Liver (tissue), 9 donors: Measurements from ENCODE around the gene NRDC. TPM values are rescaled to one million over a fixed set of nuclear protein-coding genes. Genes with fewer than 3 reads are reported as not detected.
"Not testable (repeated sequence)": the region's sequence is repeated elsewhere in the genome, so short reads cannot be mapped to it uniquely, and the experiment has no call there.

Source experiments
- DNase-seq: peaks from one replicate; pipeline ENCODE4 v3.0.0-alpha.2; 2017; ENCODE audit warnings: low spot score
- H3K27ac ChIP-seq, 2 donors: one replicate each; pipeline ENCODE4 v1.7.0; 2013; ENCODE audit warnings: inconsistent platforms in 2 of 2, low read length in 2 of 2, control low read depth in 1 of 2, low read depth in 1 of 2, mild to moderate bottlenecking in 1 of 2
- H3K27me3 ChIP-seq, 4 donors: one replicate each; pipeline versions ENCODE4 v1.6.1 to v1.7.0; 2013; ENCODE audit warnings: low read length in 3 of 4, inconsistent platforms in 1 of 4, mild to moderate bottlenecking in 1 of 4, moderate library complexity in 1 of 4; ENCODE audit not compliant: control insufficient read depth in 4 of 4, insufficient read depth in 4 of 4
- H3K36me3 ChIP-seq, 4 donors: one replicate each; pipeline versions ENCODE4 v1.6.1 to v1.7.0; 2013; ENCODE audit warnings: low read length in 3 of 4, mild to moderate bottlenecking in 3 of 4, low read depth in 1 of 4, moderate library complexity in 1 of 4; ENCODE audit not compliant: control insufficient read depth in 4 of 4, insufficient read depth in 3 of 4
- H3K4me1 ChIP-seq, 4 donors: one replicate each; pipeline versions ENCODE4 v1.6.1 to v1.7.0; 2013; ENCODE audit warnings: low read length in 3 of 4, mild to moderate bottlenecking in 3 of 4, moderate library complexity in 1 of 4; ENCODE audit not compliant: control insufficient read depth in 4 of 4, insufficient read depth in 4 of 4
- H3K4me3 ChIP-seq, 3 donors: one replicate each; pipeline versions ENCODE4 v1.6.1 to v1.7.0; 2013; ENCODE audit warnings: low read length in 3 of 3, control low read depth in 1 of 3, low read depth in 1 of 3, mild to moderate bottlenecking in 1 of 3
- H3K9ac ChIP-seq, 2 donors: one replicate each; pipeline ENCODE4 v1.7.0; 2013; ENCODE audit warnings: low read length in 2 of 2, mild to moderate bottlenecking in 2 of 2, moderate library complexity in 2 of 2, control low read depth in 1 of 2, low read depth in 1 of 2
- H3K9me3 ChIP-seq, 4 donors: one replicate each; pipeline versions ENCODE4 v1.6.1 to v1.7.0; 2013; ENCODE audit warnings: low read length in 3 of 4; ENCODE audit not compliant: control insufficient read depth in 4 of 4
- FOXA1 ChIP-seq: IDR thresholded peaks from 2 replicates; pipeline ENCODE4 v1.6.1; 2016; ENCODE audit warnings: antibody characterized with exemption
- FOXA2 ChIP-seq: IDR thresholded peaks from 2 replicates; pipeline ENCODE4 v1.6.1; 2016; ENCODE audit warnings: antibody characterized with exemption
- GABPA ChIP-seq, 2 donors: IDR thresholded peaks in 1 of 2; conservative IDR thresholded peaks in 1 of 2; 2 replicates each; pipeline ENCODE4 v1.6.1; 2016; ENCODE audit warnings: antibody characterized with exemption in 2 of 2, mild to moderate bottlenecking in 1 of 2, moderate library complexity in 1 of 2
- HNF4A ChIP-seq, 2 donors: conservative IDR thresholded peaks; 2 replicates each; pipeline ENCODE4 v1.6.1; 2016; ENCODE audit warnings: antibody characterized with exemption in 2 of 2, mild to moderate bottlenecking in 2 of 2
- NR2F2 ChIP-seq: IDR thresholded peaks from 2 replicates; pipeline ENCODE4 v1.6.1; 2016; ENCODE audit warnings: antibody characterized with exemption
- RAD21 ChIP-seq, 2 donors: IDR thresholded peaks; 2 replicates each; pipeline ENCODE4 v1.6.1; 2016; ENCODE audit warnings: antibody characterized with exemption in 2 of 2, mild to moderate bottlenecking in 2 of 2
- RXRA ChIP-seq, 2 donors: IDR thresholded peaks; 2 replicates each; pipeline ENCODE4 v1.6.1; 2017 to 2018; ENCODE audit warnings: antibody characterized with exemption in 2 of 2, mild to moderate bottlenecking in 1 of 2
- SP1 ChIP-seq: IDR thresholded peaks from 2 replicates; pipeline ENCODE4 v1.6.1; 2018; ENCODE audit warnings: antibody characterized with exemption, mild to moderate bottlenecking
- TAF1 ChIP-seq: conservative IDR thresholded peaks from 2 replicates; pipeline ENCODE4 v1.6.1; 2016; ENCODE audit warnings: antibody characterized with exemption, mild to moderate bottlenecking
- YY1 ChIP-seq: IDR thresholded peaks from 2 replicates; pipeline ENCODE4 v1.6.1; 2016; ENCODE audit warnings: antibody characterized with exemption, mild to moderate bottlenecking
- WGBS: extraction: QIAGEN DNeasy Blood & Tissue Kit; methylation state at CpG from one replicate; pipeline ENCODE4 v1.1.7; 2013; 5-methylcytosine and 5-hydroxymethylcytosine counted together
- polyA plus RNA-seq, 2 donors: library from polyadenylated mRNA; stranded (reverse) in 1 of 2; unstranded in 1 of 2; fragments of 200-250 nt in 1 of 2; fragments of >200 nt in 1 of 2; fragmentation: Nextera tagmentation in 1 of 2; extraction: Ambion mirVana in 1 of 2; gene quantifications; one replicate each; pipeline versions ENCODE4 v1.2.1 to v1.2.3, GENCODE V29; 2013 to 2015
- total RNA-seq, 2 donors: library from RNA; depleted of rRNA; stranded (reverse); fragments of >200 nt; gene quantifications; one replicate each; pipeline ENCODE4 v1.2.3, GENCODE V29; 2014
- TF ChIP-seq, protein P1 (sequence below): IDR thresholded peaks from 2 replicates; pipeline ENCODE4 v1.6.1; 2016; ENCODE audit warnings: antibody characterized with exemption
- TF ChIP-seq, protein P2 (sequence below): fragments of 150-350 bp; IDR thresholded peaks from 2 replicates; pipeline ENCODE4 v1.5.1; 2017; ENCODE audit warnings: improper control_type of control experiment, low read depth, low read length; ENCODE audit not compliant: missing input control
- TF ChIP-seq, protein P3 (sequence below): IDR thresholded peaks from 2 replicates; pipeline ENCODE4 v1.6.1; 2016; ENCODE audit warnings: antibody characterized with exemption
- donor health status: healthy.
- donor health status: healthy.
- donor health status: healthy.
- donor health status: healthy.
- donor health status: healthy.

The NRDC gene
- total and polyA plus RNA-seq, 4 donors: 42.8 to 88.7 (median 72.1) TPM

DNA sequence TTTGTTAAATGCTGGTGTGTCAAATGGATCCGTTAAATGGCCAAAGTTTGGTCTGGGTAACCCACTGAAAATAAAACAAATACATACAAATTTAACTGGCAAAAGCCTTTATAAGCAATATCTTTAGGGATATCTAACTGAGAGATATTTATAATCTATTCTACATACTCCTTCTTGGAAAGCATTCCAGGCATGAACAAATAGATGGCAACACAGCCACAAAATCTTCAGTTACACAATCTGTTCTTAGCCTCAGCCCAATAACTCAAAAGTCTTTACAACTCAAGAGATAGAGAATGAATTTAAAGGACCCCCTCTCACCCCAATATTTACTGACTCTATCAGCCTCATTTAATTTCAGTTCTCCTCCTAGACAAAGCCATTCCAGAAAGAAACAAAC lies 58.7 kb downstream of the NRDC start (continued):
- TF ChIP-seq GABPA (IDR thresholded peaks at IDR 0.05 in 1 of 2, conservative IDR thresholded peaks at IDR 0.05 in 1 of 2): no peak
- TF ChIP-seq YY1: no peak
- TF ChIP-seq RXRA (IDR thresholded peaks at IDR 0.05): no peak
- TF ChIP-seq, protein P1, sequence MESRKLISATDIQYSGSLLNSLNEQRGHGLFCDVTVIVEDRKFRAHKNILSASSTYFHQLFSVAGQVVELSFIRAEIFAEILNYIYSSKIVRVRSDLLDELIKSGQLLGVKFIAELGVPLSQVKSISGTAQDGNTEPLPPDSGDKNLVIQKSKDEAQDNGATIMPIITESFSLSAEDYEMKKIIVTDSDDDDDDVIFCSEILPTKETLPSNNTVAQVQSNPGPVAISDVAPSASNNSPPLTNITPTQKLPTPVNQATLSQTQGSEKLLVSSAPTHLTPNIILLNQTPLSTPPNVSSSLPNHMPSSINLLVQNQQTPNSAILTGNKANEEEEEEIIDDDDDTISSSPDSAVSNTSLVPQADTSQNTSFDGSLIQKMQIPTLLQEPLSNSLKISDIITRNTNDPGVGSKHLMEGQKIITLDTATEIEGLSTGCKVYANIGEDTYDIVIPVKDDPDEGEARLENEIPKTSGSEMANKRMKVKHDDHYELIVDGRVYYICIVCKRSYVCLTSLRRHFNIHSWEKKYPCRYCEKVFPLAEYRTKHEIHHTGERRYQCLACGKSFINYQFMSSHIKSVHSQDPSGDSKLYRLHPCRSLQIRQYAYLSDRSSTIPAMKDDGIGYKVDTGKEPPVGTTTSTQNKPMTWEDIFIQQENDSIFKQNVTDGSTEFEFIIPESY: no peak

DNA sequence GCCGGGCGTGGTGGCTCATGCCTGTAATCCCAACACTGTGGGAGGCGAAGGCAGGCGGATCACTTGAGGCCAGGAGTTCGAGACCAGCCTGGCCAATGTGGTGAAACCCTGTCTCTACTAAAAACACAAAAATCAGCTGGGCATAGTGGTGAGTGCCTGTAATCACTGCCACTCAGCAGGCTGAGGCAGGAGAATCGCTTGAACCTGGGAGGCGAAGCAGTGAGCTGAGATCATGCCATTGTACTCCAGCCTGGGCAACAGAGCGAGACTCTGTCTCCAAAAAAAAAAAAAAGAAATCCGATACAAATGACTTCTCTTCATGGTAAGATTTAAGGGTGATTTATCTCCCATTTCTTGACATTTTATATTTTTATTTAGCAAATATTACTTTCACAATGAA lies 59.5 kb downstream of the NRDC start:
- DNase-seq, H3K4me1 ChIP-seq, H3K9ac ChIP-seq, H3K27ac ChIP-seq, H3K9me3 ChIP-seq, H3K27me3 ChIP-seq, H3K4me3 ChIP-seq: not testable (repeated sequence)
- WGBS: 95% methylated on average over 9 of the region's 9 CpGs
- peaks cover 5 to 39% (median 35%) of the 10 kb centered on the region in 4 donors for H3K36me3 ChIP-seq

DNA sequence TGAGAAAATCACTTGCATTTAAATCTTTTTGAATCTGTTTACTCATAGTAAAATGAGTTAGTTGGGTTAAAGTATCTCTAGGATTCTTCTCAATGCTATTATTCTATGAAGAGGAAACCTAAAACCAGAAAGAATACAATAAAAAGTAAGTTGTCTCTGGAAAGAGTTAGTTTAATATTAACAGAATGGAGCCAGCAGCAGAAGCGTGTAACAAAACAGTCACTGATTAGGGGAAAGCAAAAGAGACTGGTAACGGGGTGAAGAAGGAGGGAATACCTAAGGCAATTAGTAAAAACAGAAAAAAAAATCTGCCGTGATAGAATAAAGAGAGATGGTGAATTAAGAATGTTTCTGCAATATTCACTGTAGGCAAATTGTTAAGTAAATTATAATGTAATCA lies 60.0 kb downstream of the NRDC start:
- Histone ChIP-seq H3K9ac (no peak overlapping the region), H3K27me3 (no peaks in the 10 kb centered on the region), H3K36me3 (peaks cover 5 to 39% (median 37%) of the 10 kb centered on the region in 4 donors), H3K4me3 (no peak overlapping the region), H3K4me1 (no peaks in the 10 kb centered on the region), H3K9me3 (no peaks in the 10 kb centered on the region), H3K27ac (no peak overlapping the region)
- TF ChIP-seq, protein P1: no peak
- TF ChIP-seq SP1 (no peak), NR2F2 (no peak), TAF1 (no peak)
- TF ChIP-seq, protein P2, sequence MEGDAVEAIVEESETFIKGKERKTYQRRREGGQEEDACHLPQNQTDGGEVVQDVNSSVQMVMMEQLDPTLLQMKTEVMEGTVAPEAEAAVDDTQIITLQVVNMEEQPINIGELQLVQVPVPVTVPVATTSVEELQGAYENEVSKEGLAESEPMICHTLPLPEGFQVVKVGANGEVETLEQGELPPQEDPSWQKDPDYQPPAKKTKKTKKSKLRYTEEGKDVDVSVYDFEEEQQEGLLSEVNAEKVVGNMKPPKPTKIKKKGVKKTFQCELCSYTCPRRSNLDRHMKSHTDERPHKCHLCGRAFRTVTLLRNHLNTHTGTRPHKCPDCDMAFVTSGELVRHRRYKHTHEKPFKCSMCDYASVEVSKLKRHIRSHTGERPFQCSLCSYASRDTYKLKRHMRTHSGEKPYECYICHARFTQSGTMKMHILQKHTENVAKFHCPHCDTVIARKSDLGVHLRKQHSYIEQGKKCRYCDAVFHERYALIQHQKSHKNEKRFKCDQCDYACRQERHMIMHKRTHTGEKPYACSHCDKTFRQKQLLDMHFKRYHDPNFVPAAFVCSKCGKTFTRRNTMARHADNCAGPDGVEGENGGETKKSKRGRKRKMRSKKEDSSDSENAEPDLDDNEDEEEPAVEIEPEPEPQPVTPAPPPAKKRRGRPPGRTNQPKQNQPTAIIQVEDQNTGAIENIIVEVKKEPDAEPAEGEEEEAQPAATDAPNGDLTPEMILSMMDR: no peak
- no peak for DNase-seq
- 59% methylated on average over 3 of the region's 3 CpGs for WGBS

DNA sequence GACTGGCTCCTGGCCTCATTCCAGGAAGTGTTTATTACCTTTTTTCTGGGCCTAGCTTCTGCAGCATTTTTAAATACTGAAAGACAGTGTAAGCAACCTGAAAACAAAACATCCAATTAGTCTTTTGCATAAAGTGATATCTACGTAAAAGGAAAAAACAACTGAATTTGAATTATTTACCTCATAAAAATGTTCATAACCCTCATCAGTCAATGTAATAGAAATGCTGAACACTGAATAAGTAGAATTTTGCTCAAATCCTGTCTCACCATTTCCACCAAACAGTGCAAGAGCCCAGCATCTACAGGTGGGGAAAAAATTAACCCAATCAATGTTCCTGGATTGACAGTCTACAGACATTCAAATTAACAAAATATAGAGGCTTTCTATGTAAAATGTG lies 64.0 kb downstream of the NRDC start:
- no peak overlapping the region for H3K27ac ChIP-seq
- 91% methylated on average over 1 of the region's 1 CpG for WGBS
- H3K9me3 ChIP-seq: no peaks in the 10 kb centered on the region
- no peaks in the 10 kb centered on the region for H3K4me1 ChIP-seq
- TF ChIP-seq FOXA2 (no peak), FOXA1 (no peak), SP1 (no peak), HNF4A (conservative IDR thresholded peaks at IDR 0.05) (no peak), RXRA (IDR thresholded peaks at IDR 0.05) (no peak), YY1 (no peak), RAD21 (IDR thresholded peaks at IDR 0.05) (no peak), GABPA (IDR thresholded peaks at IDR 0.05 in 1 of 2, conservative IDR thresholded peaks at IDR 0.05 in 1 of 2) (no peak)
- TF ChIP-seq, protein P3, sequence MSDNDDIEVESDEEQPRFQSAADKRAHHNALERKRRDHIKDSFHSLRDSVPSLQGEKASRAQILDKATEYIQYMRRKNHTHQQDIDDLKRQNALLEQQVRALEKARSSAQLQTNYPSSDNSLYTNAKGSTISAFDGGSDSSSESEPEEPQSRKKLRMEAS: no peak
- no peak for DNase-seq
- no peaks in the 10 kb centered on the region for H3K27me3 ChIP-seq
- H3K36me3 ChIP-seq: peaks cover 6 to 43% (median 32%) of the 10 kb centered on the region in 4 donors
- H3K9ac ChIP-seq: no peak overlapping the region
- no peak overlapping the region for H3K4me3 ChIP-seq
